NT2/D1 (cell line): ENCODE measurements around the gene PCSK7.

Experiments used
- SUZ12 ChIP-seq: IDR thresholded peaks from 2 replicates; pipeline ENCODE4 v1.6.1; 2011; ENCODE audit not compliant: insufficient read length, insufficient read depth; ENCODE audit errors: extremely low read depth
- YY1 ChIP-seq: IDR thresholded peaks from 2 replicates; pipeline ENCODE4 v1.6.1; 2011; ENCODE audit not compliant: insufficient read length, insufficient read depth
- ZNF274 ChIP-seq: IDR thresholded peaks from 2 replicates; pipeline ENCODE4 v1.6.1; 2011; ENCODE audit warnings: mild to moderate bottlenecking, low read depth, low read length

GRCh38 chr11:117278347-117278746, 46.5 kb upstream of the PCSK7 start:
- TF ChIP-seq YY1 (no peak), SUZ12 (no peak), ZNF274 (no peak)
